PC-3 (cell line): ENCODE results near the gene DYNLT2. TPM values are rescaled to one million over a fixed set of nuclear protein-coding genes. Genes with fewer than 3 reads are reported as not detected.

ENCODE experiments used
- ATAC-seq: fragments of 200-7000 bp; cut with Tn5 transposase; 2 replicates; pipeline ENCODE4 v1.9.1; 2020; ENCODE audit warnings: mild to moderate bottlenecking, moderate library complexity
- BruUV-seq: library from RNA; stranded (reverse); fragments of 400-500 nt; replicated peaks from 2 replicates; lab custom pipeline; 2021; lab: Mats Ljungman, UMichigan
- CTCF ChIA-PET: fragments of 300-600 bp; sonication (Branson Sonifier 250); formaldehyde crosslinking; loops from one replicate; lab custom pipeline; 2022; ENCODE audit warnings: antibody characterized with exemption; lab: Charles Lee
- POLR2A ChIA-PET: fragments of 300-600 bp; sonication (Branson Sonifier 250); formaldehyde crosslinking; loops from one replicate; lab custom pipeline; 2022; ENCODE audit warnings: antibody characterized with exemption; ENCODE audit not compliant: unreplicated experiment; lab: Charles Lee
- DNase-seq: peaks from one replicate; pipeline ENCODE4 v3.0.0-alpha.2; 2015
- H2AFZ ChIP-seq: fragments of 300-600 bp; sonication (generic); 2 replicates; pipeline ENCODE4 v1.6.0; 2016; ENCODE audit warnings: antibody characterized with exemption, low read length
- H3F3A ChIP-seq: fragments of 300-600 bp; sonication (generic); one replicate; pipeline ENCODE4 v1.6.0; 2017; ENCODE audit warnings: antibody characterized with exemption, low read length, control low read depth, mild to moderate bottlenecking; ENCODE audit not compliant: unreplicated experiment
- H3K27ac ChIP-seq: fragments of 300-600 bp; sonication (generic); 2 replicates; pipeline ENCODE4 v1.5.1; 2016; ENCODE audit warnings: mild to moderate bottlenecking, low read length
- H3K27me3 ChIP-seq: fragments of 300-600 bp; sonication (generic); 2 replicates; pipeline ENCODE4 v1.6.1; 2016; ENCODE audit warnings: low read length, mixed read lengths
- H3K36me3 ChIP-seq: fragments of 300-600 bp; sonication (generic); 2 replicates; pipeline ENCODE4 v1.6.1; 2016; ENCODE audit warnings: low read depth, mixed run types, low read length, mixed read lengths
- H3K4me1 ChIP-seq: fragments of 300-600 bp; sonication (generic); 2 replicates; pipeline ENCODE4 v1.5.1; 2016; ENCODE audit warnings: low read length; ENCODE audit not compliant: insufficient read depth
- H3K4me2 ChIP-seq: fragments of 300-600 bp; sonication (generic); 2 replicates; pipeline ENCODE4 v1.6.0; 2016; ENCODE audit warnings: low read length
- H3K4me3 ChIP-seq: fragments of 300-600 bp; sonication (generic); 2 replicates; pipeline ENCODE4 v1.5.1; 2016; ENCODE audit warnings: mild to moderate bottlenecking, low read length, mixed read lengths
- H3K79me2 ChIP-seq: fragments of 300-600 bp; sonication (generic); 2 replicates; pipeline ENCODE4 v1.6.1; 2017; ENCODE audit warnings: low read length, mixed read lengths
- H3K9ac ChIP-seq: fragments of 300-600 bp; sonication (generic); 2 replicates; pipeline ENCODE4 v1.6.0; 2016; ENCODE audit warnings: mild to moderate bottlenecking, low read length
- H3K9me2 ChIP-seq: fragments of 300-600 bp; sonication (generic); replicated peaks from 2 replicates; pipeline ENCODE4 v1.6.1; 2016; ENCODE audit warnings: mixed run types, low read length, mixed read lengths
- H3K9me3 ChIP-seq: fragments of 300-600 bp; sonication (generic); 2 replicates; pipeline ENCODE4 v1.6.1; 2016; ENCODE audit warnings: low read length, mixed read lengths
- H4K20me1 ChIP-seq: fragments of 300-600 bp; sonication (generic); 2 replicates; pipeline ENCODE4 v1.6.1; 2016; ENCODE audit warnings: low read length, mixed read lengths
- EZH2 ChIP-seq: fragments of 300-600 bp; sonication (generic); IDR thresholded peaks from one replicate; pipeline ENCODE4 v1.6.1; 2017; ENCODE audit warnings: antibody characterized with exemption, mild to moderate bottlenecking, low read length; ENCODE audit not compliant: unreplicated experiment
- EZH2phosphoT487 ChIP-seq: fragments of 300-600 bp; sonication (generic); IDR thresholded peaks from 2 replicates; pipeline ENCODE4 v1.6.1; 2018; ENCODE audit warnings: mild to moderate bottlenecking, antibody characterized with exemption, low read length, borderline replicate concordance
- intact Hi-C: fragments of 100-400 bp; cut with micrococcal nuclease; formaldehyde crosslinking; loops from 2 replicates; pipeline ENCODE4 v1.9.0; 2023
- total RNA-seq: library from RNA; depleted of rRNA; stranded (reverse); fragments of >200 nt; gene quantifications from 2 replicates; pipeline ENCODE4 v1.2.3, GENCODE V29; 2014
- TF ChIP-seq, protein P1 (sequence below): fragments of 300-600 bp; sonication (generic); conservative IDR thresholded peaks from 2 replicates; pipeline ENCODE4 v1.5.1; 2017; ENCODE audit warnings: antibody characterized with exemption, low read depth, mild to moderate bottlenecking, low read length

The DYNLT2 gene
- total RNA-seq, 1 experiment from 2014 or later: 0.51 TPM

DNA sequence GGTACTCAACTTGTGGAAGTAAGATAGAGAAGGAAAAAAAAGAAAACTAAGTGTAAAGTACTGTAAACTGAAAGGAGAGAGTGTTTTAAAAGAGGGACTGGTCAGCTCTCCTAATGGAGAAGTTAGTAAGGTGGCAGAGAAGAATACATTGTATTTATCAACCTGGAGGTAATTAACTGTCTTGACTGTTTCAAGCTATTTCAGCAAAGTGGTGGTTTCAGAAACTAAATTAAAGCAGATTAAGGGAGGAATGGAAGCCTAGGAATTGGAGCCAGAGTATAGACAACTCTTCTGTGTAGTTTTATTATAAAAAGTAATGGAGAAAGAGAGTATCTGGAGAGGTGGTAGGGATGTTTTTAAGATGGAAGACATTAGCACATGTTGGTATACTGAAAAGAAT, 24.4 kb downstream of the DYNLT2 start:
- no peaks in the 10 kb centered on the region for H3K27me3 ChIP-seq
- intact Hi-C loops: loop anchor here (10.0 kb wide), 1 partner anchor 828 kb away; the partner anchor contains the start of genes PSMB1 and TBP
- H3K9me2 ChIP-seq: no peaks in the 10 kb centered on the region
- no peaks in the 10 kb centered on the region for H4K20me1 ChIP-seq
- no peaks in the 10 kb centered on the region for H3K9me3 ChIP-seq
- no peak overlapping the region for H3K4me3 ChIP-seq
- H3K27ac ChIP-seq: no peak overlapping the region
- H3F3A ChIP-seq: no peaks in the 10 kb centered on the region
- peaks cover 11% of the 10 kb centered on the region for H3K79me2 ChIP-seq
- H3K4me2 ChIP-seq: no peak overlapping the region
- no peaks in the 10 kb centered on the region for H3K36me3 ChIP-seq
- ChIA-PET POLR2A (no interaction called here), CTCF (no interaction called here)
- no TSS peak for BruUV-seq
- H2AFZ ChIP-seq: no peak overlapping the region
- H3K4me1 ChIP-seq: peaks cover 9% of the 10 kb centered on the region
- ATAC-seq (no peak), DNase-seq (no peak)
- H3K9ac ChIP-seq: no peak overlapping the region
- no peak for TF ChIP-seq EZH2

DNA sequence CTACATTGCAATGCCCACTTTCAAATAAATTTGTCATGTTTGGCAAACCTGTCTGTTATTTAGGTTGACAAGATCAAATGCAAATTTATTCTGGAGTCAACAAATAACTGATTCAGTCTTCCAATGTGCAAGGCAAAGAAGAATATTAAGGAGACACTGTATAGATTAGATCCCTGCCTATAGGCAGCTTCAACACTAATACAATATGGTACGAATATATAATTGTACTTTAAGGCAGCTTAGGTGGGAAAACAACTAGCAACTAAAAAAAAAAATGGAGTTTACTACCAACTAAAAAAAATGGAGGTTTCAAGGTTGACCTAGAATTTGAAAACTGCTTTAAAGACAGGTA, 25.3 kb downstream of the DYNLT2 start:
- H3K4me1 ChIP-seq: peaks cover 13% of the 10 kb centered on the region
- no peak overlapping the region for H3K4me3 ChIP-seq
- DNase-seq: no peak
- ChIA-PET CTCF (no interaction called here), POLR2A (no interaction called here)
- intact Hi-C loops: loop anchor here (10.0 kb wide), 1 partner anchor 829 kb away; the partner anchor contains the start of genes PSMB1 and TBP
- no peaks in the 10 kb centered on the region for H3K36me3 ChIP-seq
- ATAC-seq: no peak
- H2AFZ ChIP-seq: no peak overlapping the region
- TF ChIP-seq EZH2phosphoT487 (no peak), EZH2 (no peak)
- TF ChIP-seq, protein P1, sequence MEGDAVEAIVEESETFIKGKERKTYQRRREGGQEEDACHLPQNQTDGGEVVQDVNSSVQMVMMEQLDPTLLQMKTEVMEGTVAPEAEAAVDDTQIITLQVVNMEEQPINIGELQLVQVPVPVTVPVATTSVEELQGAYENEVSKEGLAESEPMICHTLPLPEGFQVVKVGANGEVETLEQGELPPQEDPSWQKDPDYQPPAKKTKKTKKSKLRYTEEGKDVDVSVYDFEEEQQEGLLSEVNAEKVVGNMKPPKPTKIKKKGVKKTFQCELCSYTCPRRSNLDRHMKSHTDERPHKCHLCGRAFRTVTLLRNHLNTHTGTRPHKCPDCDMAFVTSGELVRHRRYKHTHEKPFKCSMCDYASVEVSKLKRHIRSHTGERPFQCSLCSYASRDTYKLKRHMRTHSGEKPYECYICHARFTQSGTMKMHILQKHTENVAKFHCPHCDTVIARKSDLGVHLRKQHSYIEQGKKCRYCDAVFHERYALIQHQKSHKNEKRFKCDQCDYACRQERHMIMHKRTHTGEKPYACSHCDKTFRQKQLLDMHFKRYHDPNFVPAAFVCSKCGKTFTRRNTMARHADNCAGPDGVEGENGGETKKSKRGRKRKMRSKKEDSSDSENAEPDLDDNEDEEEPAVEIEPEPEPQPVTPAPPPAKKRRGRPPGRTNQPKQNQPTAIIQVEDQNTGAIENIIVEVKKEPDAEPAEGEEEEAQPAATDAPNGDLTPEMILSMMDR: no peak
- H4K20me1 ChIP-seq: peaks cover 3% of the 10 kb centered on the region; the same call in 1 of the 2 replicates
- no peaks in the 10 kb centered on the region for H3K9me3 ChIP-seq
- no peaks in the 10 kb centered on the region for H3F3A ChIP-seq
- no TSS peak for BruUV-seq
- H3K4me2 ChIP-seq: no peak overlapping the region
- no peaks in the 10 kb centered on the region for H3K27me3 ChIP-seq
- no peaks in the 10 kb centered on the region for H3K9me2 ChIP-seq
- no peak overlapping the region for H3K9ac ChIP-seq
- H3K27ac ChIP-seq: no peak overlapping the region
- peaks cover 20% of the 10 kb centered on the region for H3K79me2 ChIP-seq

DNA sequence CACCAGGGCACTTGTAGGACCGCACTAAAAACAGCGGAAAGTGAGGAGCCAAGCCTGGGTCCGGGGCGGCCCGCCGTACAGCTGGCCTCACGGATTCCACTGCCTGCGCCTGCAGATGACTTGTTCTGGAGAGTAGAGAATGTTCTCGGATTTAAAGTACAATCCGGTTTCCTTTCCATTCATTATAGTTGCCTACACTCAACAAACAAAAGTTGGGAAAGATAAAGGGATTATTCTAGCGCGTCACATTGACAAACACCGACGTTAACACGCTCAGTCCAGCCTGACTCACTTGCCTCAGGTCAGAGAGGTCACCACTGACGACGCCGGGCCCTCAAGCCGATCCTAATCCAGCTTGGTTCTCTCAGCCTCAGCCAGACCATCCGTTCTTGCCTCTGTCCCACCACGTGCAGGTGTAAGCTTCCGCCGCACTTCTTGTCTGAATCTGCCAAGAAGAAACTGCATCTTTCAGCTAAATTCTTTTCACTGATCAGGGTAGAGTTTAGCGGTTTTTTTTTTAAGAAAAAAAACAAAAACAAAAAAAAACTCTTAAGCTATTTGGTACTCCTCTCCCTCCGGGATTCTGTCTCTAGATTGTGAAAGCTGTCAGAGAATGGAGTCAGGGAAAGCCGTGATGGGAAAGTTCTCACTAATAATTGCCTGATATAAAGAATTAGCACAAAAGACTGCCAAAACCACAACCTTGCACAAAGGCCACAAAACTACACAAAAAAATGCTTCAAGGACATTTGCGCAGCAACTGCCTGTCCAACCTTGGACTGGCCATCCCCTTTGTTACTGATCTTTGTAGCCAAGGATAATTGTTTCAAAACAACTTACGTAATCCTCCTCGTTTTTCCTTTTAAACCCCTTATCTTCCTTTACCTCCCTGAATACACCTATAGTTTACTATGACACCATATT, 26.0 kb downstream of the DYNLT2 start:
- DNase-seq: peak; percentile 55
- H3F3A ChIP-seq: no peaks in the 10 kb centered on the region
- TF ChIP-seq EZH2phosphoT487: no peak
- TF ChIP-seq, protein P1: no peak
- TF ChIP-seq EZH2: no peak
- H3K9ac ChIP-seq: peak overlapping the region; percentile 86
- ChIA-PET CTCF (no interaction called here), POLR2A (interaction anchor here (0.8 kb wide), 1 partner anchor 24 kb away, joined by 6 read pairs; no protein-coding TSS in a partner anchor)
- no peaks in the 10 kb centered on the region for H3K36me3 ChIP-seq
- no peaks in the 10 kb centered on the region for H3K9me3 ChIP-seq
- H3K27me3 ChIP-seq: no peaks in the 10 kb centered on the region
- H3K79me2 ChIP-seq: peaks cover 26% of the 10 kb centered on the region
- H2AFZ ChIP-seq: peak overlapping the region; percentile 61
- peaks cover 13% of the 10 kb centered on the region for H3K4me1 ChIP-seq
- peaks cover 4% of the 10 kb centered on the region; the same call in 1 of the 2 replicates for H4K20me1 ChIP-seq
- intact Hi-C loops: loop anchor here (10.0 kb wide), 1 partner anchor 829 kb away; the partner anchor contains the start of genes PSMB1 and TBP
- peak overlapping the region; percentile 92 for H3K4me2 ChIP-seq
- ATAC-seq: peak; percentile 18
- peak overlapping the region; percentile 81 for H3K27ac ChIP-seq
- peak overlapping the region; percentile 77 for H3K4me3 ChIP-seq
- BruUV-seq: TSS peak; percentile 52
- no peaks in the 10 kb centered on the region for H3K9me2 ChIP-seq
